Stomach (tissue), 9 donors: ENCODE results near the gene DEPDC5. TPM values are rescaled to one million over a fixed set of nuclear protein-coding genes. Genes with fewer than 3 reads are reported as not detected.

Experiments
- DNase-seq, 2 donors: peaks; one replicate each; pipeline versions ENCODE4 v3.0.0 to v3.0.0-alpha.2; 2013 to 2019
- H3K27ac ChIP-seq, 5 donors: fragments of 200-600 bp in 4 of 5; sonication (generic) in 4 of 5; one replicate each; pipeline ENCODE4 v1.5.1; 2013 to 2019; ENCODE audit warnings: mild to moderate bottlenecking in 1 of 5, moderate library complexity in 1 of 5
- H3K27me3 ChIP-seq, 3 donors: fragments of 200-600 bp; sonication (generic); one replicate each; pipeline ENCODE4 v1.5.1; 2017 to 2019; ENCODE audit warnings: mixed run types in 1 of 3
- H3K36me3 ChIP-seq, 4 donors: fragments of 200-600 bp; sonication (generic); 1 replicate in 3 of 4; 2 replicates in 1 of 4; pipeline ENCODE4 v1.5.1; 2016 to 2019
- H3K4me1 ChIP-seq, 4 donors: fragments of 200-600 bp; sonication (generic); one replicate each; pipeline ENCODE4 v1.5.1; 2016 to 2019
- H3K4me3 ChIP-seq, 4 donors: fragments of 200-600 bp; sonication (generic) in 3 of 4; one replicate each; pipeline ENCODE4 v1.5.1; 2016 to 2019; ENCODE audit warnings: mild to moderate bottlenecking in 1 of 4
- H3K9me3 ChIP-seq, 4 donors: fragments of 200-600 bp; sonication (generic); one replicate each; pipeline ENCODE4 v1.5.1; 2016 to 2019
- CTCF ChIP-seq, 7 experiments: fragments of 450-650 bp in 4 of 7; fragments of 200-600 bp in 3 of 7; sonication (generic) in 3 of 7; IDR thresholded peaks; one replicate each; pipeline ENCODE4 v1.5.1; 2016 to 2019; ENCODE audit warnings: antibody characterized with exemption in 7 of 7, control low read depth in 2 of 7, mild to moderate bottlenecking in 1 of 7
- EP300 ChIP-seq: sonication (generic); formaldehyde crosslinking; IDR thresholded peaks from one replicate; pipeline ENCODE4 v1.6.1; 2017; ENCODE audit warnings: antibody characterized with exemption
- POLR2A ChIP-seq, 4 donors: fragments of 450-650 bp; IDR thresholded peaks; one replicate each; pipeline ENCODE4 v1.6.1; 2016; ENCODE audit warnings: antibody characterized with exemption in 4 of 4, control low read depth in 2 of 4, mild to moderate bottlenecking in 1 of 4, moderate library complexity in 1 of 4
- POLR2AphosphoS5 ChIP-seq, 3 donors: sonication (generic); formaldehyde crosslinking; IDR thresholded peaks; one replicate each; pipeline ENCODE4 v1.6.1; 2016; ENCODE audit warnings: antibody characterized with exemption in 3 of 3
- WGBS, 5 donors: extraction: QIAGEN DNeasy Blood & Tissue Kit in 3 of 5; methylation state at CpG; one replicate each; pipeline versions ENCODE4 v1.1.5 to v1.1.7; 2013 to 2018; 5-methylcytosine and 5-hydroxymethylcytosine counted together
- intact Hi-C: fragments of 100-400 bp; cut with DNase I; formaldehyde crosslinking; loops from one replicate; pipeline ENCODE4 v1.15.1; 2023; ENCODE audit warnings: low total_unique reads
- polyA plus RNA-seq, 3 donors: library from polyadenylated mRNA; stranded (reverse); fragments of 200-250 nt; gene quantifications; one replicate each; pipeline ENCODE4 v1.2.3, GENCODE V29; 2013
- total RNA-seq, 5 donors: library from RNA; depleted of rRNA; stranded (reverse); fragments of >200 nt; gene quantifications; one replicate each; pipeline versions ENCODE4 v1.1.0 to v1.2.3, GENCODE V29; 2014 to 2016
- donor health status: healthy with polysubstance abuse.
- donor health status: Bipolar disorder and iron deficiency.
- donor health status: healthy.

Gene DEPDC5
- total and polyA plus RNA-seq, 8 donors = 4.7 to 39.1 (median 20.2) TPM

GRCh38 chr22:31921106-31921505, 167.3 kb downstream of the DEPDC5 start:
- Histone ChIP-seq H3K27ac (no peak overlapping the region), H3K4me3 (no peak overlapping the region), H3K36me3 (no peaks in the 10 kb centered on the region), H3K27me3 (no peaks in the 10 kb centered on the region), H3K9me3 (no peaks in the 10 kb centered on the region), H3K4me1 (peaks cover 0 to 24% (median 0%) of the 10 kb centered on the region in 4 donors)
- TF ChIP-seq CTCF (IDR thresholded peaks at IDR 0.05) = no peak
- no peak for TF ChIP-seq POLR2AphosphoS5 (IDR thresholded peaks at IDR 0.05)
- TF ChIP-seq EP300 = no peak
- no peak for TF ChIP-seq POLR2A (IDR thresholded peaks at IDR 0.05)
- intact Hi-C loops = no loop called here
- DNase-seq = no peak
- WGBS, 5 donors = 83 to 94% (median 86%) methylated on average over 3 of the region's 3 CpGs

DNA sequence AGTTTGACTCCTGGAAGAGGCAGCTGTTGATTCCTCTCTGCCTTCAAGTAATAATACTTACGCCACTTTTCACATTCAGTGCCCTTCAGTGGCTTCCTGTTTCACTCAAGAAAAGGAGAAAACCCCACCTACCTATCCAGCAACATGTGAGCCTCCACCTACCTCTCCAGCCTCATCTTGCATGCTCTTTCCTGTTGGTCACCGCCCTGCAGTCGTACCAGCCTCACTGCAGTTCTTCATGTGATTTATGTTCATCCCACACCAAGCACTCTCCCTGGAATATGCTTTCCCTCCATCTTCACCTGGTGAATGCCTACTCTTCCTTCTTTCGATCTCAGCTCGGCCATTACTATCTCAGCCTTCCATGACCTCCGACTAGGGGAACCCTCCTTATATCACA, 168.7 kb downstream of the DEPDC5 start:
- no peaks in the 10 kb centered on the region for H3K9me3 ChIP-seq
- DNase-seq = no peak
- intact Hi-C loops = no loop called here
- H3K4me1 ChIP-seq = peaks cover 0 to 16% (median 0%) of the 10 kb centered on the region in 4 donors
- no peak overlapping the region for H3K4me3 ChIP-seq
- TF ChIP-seq POLR2AphosphoS5 (IDR thresholded peaks at IDR 0.05) (no peak), EP300 (no peak)
- no peaks in the 10 kb centered on the region for H3K27me3 ChIP-seq
- H3K36me3 ChIP-seq = no peaks in the 10 kb centered on the region
- no peak overlapping the region for H3K27ac ChIP-seq
- WGBS, 5 donors = 67 to 89% (median 81%) methylated on average over 6 of the region's 6 CpGs

- Histone ChIP-seq H3K4me1 (peaks cover 0 to 10% (median 0%) of the 10 kb centered on the region in 4 donors), H3K27ac (peak overlapping the region in 1 of 5 donors; percentile 2), H3K4me3 (no peak overlapping the region), H3K27me3 (no peaks in the 10 kb centered on the region), H3K36me3 (no peaks in the 10 kb centered on the region), H3K9me3 (no peaks in the 10 kb centered on the region)
- TF ChIP-seq EP300 (no peak), POLR2AphosphoS5 (IDR thresholded peaks at IDR 0.05) (no peak)
- peak in 1 of 2 donors; percentile 47 for DNase-seq
- intact Hi-C loops = no loop called here
- WGBS, 5 donors = 30 to 40% (median 32%) methylated on average over 5 of the region's 5 CpGs
Measured at GRCh38 chr22:31923136-31923535, 169.3 kb downstream of the DEPDC5 start.

GRCh38 chr22:31923747-31924146, 169.9 kb downstream of the DEPDC5 start:
- peaks cover 0 to 10% (median 0%) of the 10 kb centered on the region in 4 donors for H3K4me1 ChIP-seq
- H3K36me3 ChIP-seq = no peaks in the 10 kb centered on the region
- WGBS, 5 donors = 77 to 96% (median 90%) methylated on average over 2 of the region's 2 CpGs
- TF ChIP-seq EP300 = no peak
- no peak for TF ChIP-seq POLR2AphosphoS5 (IDR thresholded peaks at IDR 0.05)
- no peak for TF ChIP-seq CTCF (IDR thresholded peaks at IDR 0.05)
- TF ChIP-seq POLR2A (IDR thresholded peaks at IDR 0.05) = no peak
- no peaks in the 10 kb centered on the region for H3K9me3 ChIP-seq
- intact Hi-C loops = no loop called here
- no peak for DNase-seq
- peak overlapping the region in 1 of 5 donors; percentile 2 for H3K27ac ChIP-seq
- H3K27me3 ChIP-seq = no peaks in the 10 kb centered on the region
- H3K4me3 ChIP-seq = no peak overlapping the region

GRCh38 chr22:31925056-31925455, 171.2 kb downstream of the DEPDC5 start:
- intact Hi-C loops = no loop called here
- Histone ChIP-seq H3K27ac (no peak overlapping the region), H3K27me3 (no peaks in the 10 kb centered on the region), H3K9me3 (no peaks in the 10 kb centered on the region), H3K4me1 (peaks cover 0 to 10% (median 0%) of the 10 kb centered on the region in 4 donors), H3K36me3 (no peaks in the 10 kb centered on the region), H3K4me3 (no peak overlapping the region)
- TF ChIP-seq EP300 (no peak), POLR2A (IDR thresholded peaks at IDR 0.05) (no peak), CTCF (IDR thresholded peaks at IDR 0.05) (no peak), POLR2AphosphoS5 (IDR thresholded peaks at IDR 0.05) (no peak)
- 92 to 100% (median 95%) methylated on average over 1 of the region's 1 CpG for WGBS, 5 donors
- no peak for DNase-seq
